OCI-LY3 (cell line): ENCODE results near the gene E2F2.

Experiments used
- H2AFZ ChIP-seq: fragments of 200-600, 300-600 bp; shearing (Covaris generic); 2 replicates; pipeline ENCODE4 v1.6.0; 2014; ENCODE audit warnings: antibody characterized with exemption, low read depth, low read length
- H3K27ac ChIP-seq: fragments of 200-600, 300-600 bp; sonication (generic); 2 replicates; pipeline ENCODE4 v1.5.1; 2014; ENCODE audit warnings: mild to moderate bottlenecking, low read length, moderate library complexity, mixed read lengths
- H3K27me3 ChIP-seq: fragments of 200-600, 300-600 bp; sonication (generic); 2 replicates; pipeline ENCODE4 v1.6.1; 2014; ENCODE audit warnings: low read depth, low read length, mixed read lengths
- H3K36me3 ChIP-seq: fragments of 200-600, 300-600 bp; sonication (generic); replicated peaks from 2 replicates; pipeline ENCODE3; 2014; ENCODE audit warnings: low read depth, low read length, mixed read lengths
- H3K4me1 ChIP-seq: fragments of 300-600, 200-600 bp; sonication (generic); 2 replicates; pipeline ENCODE4 v1.6.1; 2014; ENCODE audit warnings: low read length, mixed read lengths
- H3K4me2 ChIP-seq: fragments of 200-600, 300-600 bp; sonication (generic); 2 replicates; pipeline ENCODE4 v1.6.1; 2014; ENCODE audit warnings: low read length, mixed read lengths
- H3K4me3 ChIP-seq: fragments of 300-600, 200-600 bp; sonication (generic); 2 replicates; pipeline ENCODE4 v1.5.1; 2014; ENCODE audit warnings: antibody characterized with exemption, mild to moderate bottlenecking, low read length, moderate library complexity
- H3K79me2 ChIP-seq: fragments of 300-600, 200-600 bp; shearing (Covaris generic); 2 replicates; pipeline ENCODE4 v1.6.1; 2014; ENCODE audit warnings: mild to moderate bottlenecking, low read length, mixed read lengths
- H3K9ac ChIP-seq: fragments of 300-600, 200-600 bp; shearing (Covaris generic); 2 replicates; pipeline ENCODE4 v1.6.0; 2014; ENCODE audit warnings: mild to moderate bottlenecking, low read length, moderate library complexity
- H3K9me3 ChIP-seq: fragments of 200-600, 300-600 bp; shearing (Covaris generic); 2 replicates; pipeline ENCODE4 v1.6.1; 2014; ENCODE audit warnings: low read length, mixed read lengths; ENCODE audit not compliant: insufficient read depth
- H4K20me1 ChIP-seq: fragments of 200-600, 300-600 bp; sonication (generic); 2 replicates; pipeline ENCODE4 v1.6.1; 2016; ENCODE audit warnings: low read length, mixed read lengths; ENCODE audit not compliant: insufficient read depth
- EZH2phosphoT487 ChIP-seq: fragments of 200-600 bp; shearing (Covaris generic); IDR thresholded peaks from 2 replicates; pipeline ENCODE4 v1.6.1; 2018; ENCODE audit warnings: antibody characterized with exemption, mixed run types, low read depth
- TF ChIP-seq, protein P1 (sequence below): fragments of 200-600, 300-600 bp; sonication (generic); IDR thresholded peaks from 2 replicates; pipeline ENCODE4 v1.5.1; 2014; ENCODE audit warnings: antibody characterized with exemption, low read length, low read depth

E2F2 gene

DNA sequence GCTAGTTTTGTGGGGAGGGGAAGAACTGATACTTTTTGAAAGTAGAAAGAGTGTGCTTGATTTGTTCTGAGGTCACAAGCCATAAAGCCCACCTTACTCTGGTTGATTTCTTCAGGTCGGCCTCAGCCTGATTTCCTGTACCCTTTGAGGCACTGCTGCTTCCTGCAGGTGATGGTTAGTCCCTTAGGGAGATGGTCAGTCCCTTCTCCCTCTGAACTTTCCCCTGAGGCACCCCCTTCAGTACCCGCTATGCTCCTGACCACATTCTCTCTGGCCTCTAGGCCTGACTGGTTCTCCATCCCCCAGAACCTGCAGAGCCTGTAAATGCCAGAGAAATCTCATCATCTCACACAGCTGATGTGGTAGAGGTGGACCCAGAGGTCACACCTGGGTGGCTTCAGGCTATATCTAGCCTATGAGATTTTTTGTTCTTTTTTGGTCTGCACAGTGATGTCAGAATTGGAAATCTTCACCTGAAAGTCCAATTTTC is 43.3 kb upstream of the E2F2 start:
- H2AFZ ChIP-seq, result no peak overlapping the region
- no peaks in the 10 kb centered on the region for H3K27me3 ChIP-seq
- TF ChIP-seq, protein P1, sequence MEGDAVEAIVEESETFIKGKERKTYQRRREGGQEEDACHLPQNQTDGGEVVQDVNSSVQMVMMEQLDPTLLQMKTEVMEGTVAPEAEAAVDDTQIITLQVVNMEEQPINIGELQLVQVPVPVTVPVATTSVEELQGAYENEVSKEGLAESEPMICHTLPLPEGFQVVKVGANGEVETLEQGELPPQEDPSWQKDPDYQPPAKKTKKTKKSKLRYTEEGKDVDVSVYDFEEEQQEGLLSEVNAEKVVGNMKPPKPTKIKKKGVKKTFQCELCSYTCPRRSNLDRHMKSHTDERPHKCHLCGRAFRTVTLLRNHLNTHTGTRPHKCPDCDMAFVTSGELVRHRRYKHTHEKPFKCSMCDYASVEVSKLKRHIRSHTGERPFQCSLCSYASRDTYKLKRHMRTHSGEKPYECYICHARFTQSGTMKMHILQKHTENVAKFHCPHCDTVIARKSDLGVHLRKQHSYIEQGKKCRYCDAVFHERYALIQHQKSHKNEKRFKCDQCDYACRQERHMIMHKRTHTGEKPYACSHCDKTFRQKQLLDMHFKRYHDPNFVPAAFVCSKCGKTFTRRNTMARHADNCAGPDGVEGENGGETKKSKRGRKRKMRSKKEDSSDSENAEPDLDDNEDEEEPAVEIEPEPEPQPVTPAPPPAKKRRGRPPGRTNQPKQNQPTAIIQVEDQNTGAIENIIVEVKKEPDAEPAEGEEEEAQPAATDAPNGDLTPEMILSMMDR, result no peak
- no peak for TF ChIP-seq EZH2phosphoT487
- no peaks in the 10 kb centered on the region for H3K9me3 ChIP-seq
- H3K36me3 ChIP-seq, result no peaks in the 10 kb centered on the region
- H3K4me2 ChIP-seq, result no peak overlapping the region
- no peaks in the 10 kb centered on the region for H3K79me2 ChIP-seq
- no peak overlapping the region for H3K9ac ChIP-seq
- no peak overlapping the region for H3K27ac ChIP-seq
- no peak overlapping the region for H3K4me3 ChIP-seq
- no peaks in the 10 kb centered on the region for H4K20me1 ChIP-seq
- H3K4me1 ChIP-seq, result peaks cover 42% of the 10 kb centered on the region

DNA sequence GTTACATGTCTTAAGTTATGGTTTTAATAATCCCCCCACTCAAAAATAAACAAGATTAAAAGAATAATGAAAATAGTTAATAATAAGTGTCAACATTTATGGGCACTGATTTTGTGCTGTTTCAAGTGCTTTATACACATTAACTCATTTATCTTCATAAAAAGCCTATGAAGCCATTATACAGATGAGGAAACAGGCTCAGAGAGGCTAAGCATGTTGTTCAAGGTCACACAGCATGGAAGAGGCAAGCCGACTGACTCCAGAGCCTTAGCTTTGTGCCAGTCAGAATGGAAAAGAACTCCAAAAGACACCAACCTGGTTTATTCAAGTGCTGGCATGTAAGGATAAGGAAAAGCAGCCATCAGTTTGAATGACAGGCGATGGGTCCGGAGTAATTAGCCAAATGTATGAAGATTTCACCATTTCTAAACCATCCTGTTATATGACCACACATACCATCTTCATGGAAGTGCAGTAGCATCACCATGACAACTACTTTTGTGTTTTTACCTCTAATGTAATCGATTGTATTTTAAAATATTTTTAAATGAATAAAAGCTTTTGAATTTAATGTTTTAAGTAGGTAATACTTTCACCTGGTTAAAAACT is 42.6 kb upstream of the E2F2 start:
- Histone ChIP-seq H3K4me1 (peaks cover 42% of the 10 kb centered on the region), H3K79me2 (no peaks in the 10 kb centered on the region), H2AFZ (no peak overlapping the region), H3K4me2 (no peak overlapping the region), H3K9me3 (no peaks in the 10 kb centered on the region), H3K27me3 (no peaks in the 10 kb centered on the region), H3K27ac (no peak overlapping the region), H3K9ac (no peak overlapping the region), H4K20me1 (no peaks in the 10 kb centered on the region), H3K36me3 (no peaks in the 10 kb centered on the region), H3K4me3 (no peak overlapping the region)
- no peak for TF ChIP-seq EZH2phosphoT487
- TF ChIP-seq, protein P1, result no peak

DNA sequence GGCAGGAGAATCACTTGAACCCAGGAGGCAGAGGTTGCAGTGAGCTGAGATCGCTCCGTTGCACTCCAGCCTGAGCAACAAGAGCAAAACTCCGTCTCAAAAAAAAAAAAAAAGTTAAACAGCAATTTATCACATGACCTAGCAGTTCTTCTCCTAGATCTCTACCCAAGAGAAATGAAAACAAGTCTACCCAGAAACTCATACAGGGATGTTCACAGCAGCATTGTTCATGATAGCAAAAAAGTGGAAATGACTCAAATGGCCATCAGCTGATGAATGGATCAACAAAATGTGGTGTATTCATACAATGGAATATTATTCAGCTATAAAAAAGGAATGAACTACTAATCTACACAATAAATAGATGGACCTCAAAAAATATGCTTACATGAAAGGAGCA is 40.4 kb upstream of the E2F2 start:
- Histone ChIP-seq H3K9ac (no peak overlapping the region), H3K9me3 (no peaks in the 10 kb centered on the region), H3K4me3 (no peak overlapping the region), H3K79me2 (no peaks in the 10 kb centered on the region), H4K20me1 (no peaks in the 10 kb centered on the region), H3K4me1 (peaks cover 20% of the 10 kb centered on the region), H2AFZ (no peak overlapping the region), H3K27ac (no peak overlapping the region), H3K27me3 (no peaks in the 10 kb centered on the region), H3K36me3 (no peaks in the 10 kb centered on the region), H3K4me2 (no peak overlapping the region)
- TF ChIP-seq, protein P1, result no peak

DNA sequence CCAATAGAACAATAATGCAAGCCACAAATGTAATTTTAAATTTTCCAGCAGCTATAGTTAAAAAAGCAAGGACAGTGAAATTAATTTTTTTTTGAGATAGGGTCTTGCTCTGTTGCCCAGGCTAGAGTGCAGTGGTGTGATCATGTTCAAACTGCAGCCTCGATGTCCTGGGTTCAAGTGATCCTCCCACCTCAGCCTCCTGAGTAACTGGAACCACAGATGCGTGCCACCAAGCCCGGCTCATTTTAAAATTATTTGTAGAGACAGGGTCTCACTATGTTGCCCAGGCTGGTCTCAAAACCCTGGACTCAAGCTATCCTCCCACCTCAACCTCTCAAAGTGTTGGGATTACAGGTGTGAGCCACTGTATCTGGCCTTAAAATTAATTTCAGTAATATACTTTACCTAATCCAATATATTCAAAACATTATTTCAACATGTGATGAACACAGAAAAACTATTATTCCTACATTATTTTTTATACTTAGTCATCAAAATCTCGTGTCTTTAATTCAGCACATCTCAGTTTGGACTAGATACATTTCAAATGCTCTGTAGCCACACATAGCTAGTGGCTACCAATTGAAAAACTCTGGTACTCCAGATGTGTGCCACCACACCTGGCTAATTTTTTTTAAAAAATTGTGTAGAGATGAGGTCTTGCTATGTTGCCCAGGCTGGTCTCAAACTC is 39.1 kb upstream of the E2F2 start:
- no peaks in the 10 kb centered on the region for H3K79me2 ChIP-seq
- no peaks in the 10 kb centered on the region for H3K27me3 ChIP-seq
- peaks cover 8% of the 10 kb centered on the region for H3K4me1 ChIP-seq
- no peak overlapping the region for H3K27ac ChIP-seq
- no peak overlapping the region for H3K4me2 ChIP-seq
- no peaks in the 10 kb centered on the region for H4K20me1 ChIP-seq
- no peak overlapping the region for H3K9ac ChIP-seq
- no peak for TF ChIP-seq EZH2phosphoT487
- TF ChIP-seq, protein P1, result no peak
- H3K9me3 ChIP-seq, result no peaks in the 10 kb centered on the region
- H3K4me3 ChIP-seq, result no peak overlapping the region
- H2AFZ ChIP-seq, result no peak overlapping the region
- H3K36me3 ChIP-seq, result no peaks in the 10 kb centered on the region
